SK-N-MC (cell line): ENCODE results near the gene LCT.

Source experiments
- DNase-seq: peaks from one replicate; pipeline ENCODE4 v3.0.0-alpha.2; 2011; ENCODE audit warnings: low read depth, low spot score
- H3K27ac ChIP-seq: fragments of 200-600 bp; sonication (generic); 2 replicates; pipeline ENCODE4 v1.5.1; 2016; ENCODE audit warnings: mixed run types
- H3K36me3 ChIP-seq: fragments of 200-600 bp; sonication (generic); 2 replicates; pipeline ENCODE4 v1.6.1; 2017; ENCODE audit warnings: antibody characterized with exemption, low read length, mixed read lengths; ENCODE audit not compliant: insufficient read depth
- H3K4me3 ChIP-seq: fragments of 200-600 bp; sonication (generic); 2 replicates; pipeline ENCODE4 v1.5.1; 2016
- H3K9ac ChIP-seq: fragments of 200-600 bp; sonication (generic); 2 replicates; pipeline ENCODE4 v1.8.0; 2017; ENCODE audit warnings: mixed run types, mixed read lengths; ENCODE audit not compliant: insufficient read length
- H3K9me3 ChIP-seq: fragments of 200-600 bp; sonication (generic); 2 replicates; pipeline ENCODE4 v1.6.1; 2017; ENCODE audit warnings: low read depth, mild to moderate bottlenecking, antibody characterized with exemption, low read length, moderate library complexity, mixed read lengths
- EZH2 ChIP-seq: fragments of 200-600 bp; sonication (generic); IDR thresholded peaks from one replicate; pipeline ENCODE4 v1.6.1; 2017; ENCODE audit warnings: antibody characterized with exemption
- FOXP2 ChIP-seq: optimal IDR thresholded peaks from 2 replicates; pipeline ENCODE3; 2011; ENCODE audit warnings: mild to moderate bottlenecking, moderate library complexity; ENCODE audit not compliant: insufficient read depth; ENCODE audit errors: extremely low read length, control extremely low read depth
- POLR2AphosphoS5 ChIP-seq: IDR thresholded peaks from 2 replicates; pipeline ENCODE4 v1.6.1; 2012; ENCODE audit warnings: mild to moderate bottlenecking, low read depth, low read length, borderline replicate concordance

Gene LCT

GRCh38 chr2:135785032-135785431 lies 52.0 kb downstream of the LCT start:
- no peak for DNase-seq
- Histone ChIP-seq H3K9ac (no peak overlapping the region), H3K27ac (no peak overlapping the region), H3K9me3 (no peaks in the 10 kb centered on the region), H3K36me3 (peaks cover 61% of the 10 kb centered on the region), H3K4me3 (no peak overlapping the region)
- TF ChIP-seq FOXP2 (no peak), POLR2AphosphoS5 (no peak), EZH2 (no peak)

- no peak for DNase-seq
- no peak overlapping the region for H3K4me3 ChIP-seq
- H3K9me3 ChIP-seq, result no peaks in the 10 kb centered on the region
- TF ChIP-seq FOXP2 (no peak), POLR2AphosphoS5 (no peak), EZH2 (no peak)
- no peak overlapping the region for H3K27ac ChIP-seq
- peaks cover 73% of the 10 kb centered on the region for H3K36me3 ChIP-seq
- no peak overlapping the region for H3K9ac ChIP-seq
Measured at GRCh38 chr2:135783439-135783838, 53.5 kb downstream of the LCT start.

DNA sequence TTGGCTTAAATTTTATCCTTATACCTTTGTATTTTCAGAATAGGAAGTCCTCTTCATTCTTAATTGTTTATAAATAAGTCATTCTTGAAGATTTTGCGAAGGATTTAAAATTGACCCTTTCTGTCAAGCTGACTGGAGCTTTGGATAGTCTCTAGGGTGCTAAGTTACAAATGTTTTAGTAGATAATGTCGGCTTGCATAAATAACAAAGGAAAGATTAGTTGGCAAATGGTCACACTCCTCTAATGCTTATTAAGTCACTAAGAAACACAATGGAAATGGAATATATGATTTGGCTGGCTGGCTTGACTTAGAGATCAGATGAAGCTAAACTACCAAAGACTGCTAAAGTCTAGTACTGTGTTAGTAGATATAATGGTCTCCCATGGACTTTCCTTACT lies 54.8 kb downstream of the LCT start:
- TF ChIP-seq EZH2 (no peak), FOXP2 (no peak), POLR2AphosphoS5 (no peak)
- Histone ChIP-seq H3K27ac (no peak overlapping the region), H3K9me3 (no peaks in the 10 kb centered on the region), H3K4me3 (no peak overlapping the region), H3K9ac (no peak overlapping the region), H3K36me3 (peaks cover 80% of the 10 kb centered on the region)
- DNase-seq, result no peak

GRCh38 chr2:135776367-135776766 lies 60.6 kb downstream of the LCT start:
- no peak for DNase-seq
- Histone ChIP-seq H3K4me3 (no peak overlapping the region), H3K9me3 (no peaks in the 10 kb centered on the region), H3K27ac (no peak overlapping the region), H3K9ac (no peak overlapping the region), H3K36me3 (peaks cover 87% of the 10 kb centered on the region)
- no peak for TF ChIP-seq POLR2AphosphoS5
- no peak for TF ChIP-seq FOXP2
- no peak for TF ChIP-seq EZH2

GRCh38 chr2:135775420-135775819 lies 61.6 kb downstream of the LCT start:
- no peak overlapping the region for H3K9ac ChIP-seq
- TF ChIP-seq EZH2 (no peak), POLR2AphosphoS5 (no peak), FOXP2 (no peak)
- no peaks in the 10 kb centered on the region for H3K9me3 ChIP-seq
- H3K27ac ChIP-seq, result no peak overlapping the region
- H3K36me3 ChIP-seq, result peaks cover 87% of the 10 kb centered on the region
- no peak for DNase-seq
- no peak overlapping the region for H3K4me3 ChIP-seq

- H3K27ac ChIP-seq, result no peak overlapping the region
- no peak for DNase-seq
- H3K9ac ChIP-seq, result no peak overlapping the region
- no peak overlapping the region for H3K4me3 ChIP-seq
- H3K9me3 ChIP-seq, result no peaks in the 10 kb centered on the region
- H3K36me3 ChIP-seq, result peaks cover 91% of the 10 kb centered on the region
- TF ChIP-seq POLR2AphosphoS5, result no peak
Measured at GRCh38 chr2:135773917-135774316, 63.1 kb downstream of the LCT start.

GRCh38 chr2:135773319-135773718 lies 63.7 kb downstream of the LCT start:
- H3K27ac ChIP-seq, result no peak overlapping the region
- no peaks in the 10 kb centered on the region for H3K9me3 ChIP-seq
- no peak overlapping the region for H3K4me3 ChIP-seq
- no peak for TF ChIP-seq EZH2
- no peak for TF ChIP-seq POLR2AphosphoS5
- TF ChIP-seq FOXP2, result no peak
- DNase-seq, result no peak
- no peak overlapping the region for H3K9ac ChIP-seq
- H3K36me3 ChIP-seq, result peaks cover 89% of the 10 kb centered on the region

- H3K36me3 ChIP-seq, result peaks cover 87% of the 10 kb centered on the region
- no peak overlapping the region for H3K4me3 ChIP-seq
- H3K9ac ChIP-seq, result no peak overlapping the region
- no peaks in the 10 kb centered on the region for H3K9me3 ChIP-seq
- TF ChIP-seq POLR2AphosphoS5 (no peak), FOXP2 (no peak), EZH2 (no peak)
- H3K27ac ChIP-seq, result no peak overlapping the region
- no peak for DNase-seq
Measured at GRCh38 chr2:135768863-135769262, 68.1 kb downstream of the LCT start.

GRCh38 chr2:135762530-135762929 lies 74.5 kb downstream of the LCT start:
- DNase-seq, result no peak
- H3K4me3 ChIP-seq, result no peak overlapping the region
- TF ChIP-seq FOXP2 (no peak), EZH2 (no peak), POLR2AphosphoS5 (no peak)
- H3K27ac ChIP-seq, result no peak overlapping the region
- peaks cover 79% of the 10 kb centered on the region for H3K36me3 ChIP-seq
- H3K9ac ChIP-seq, result no peak overlapping the region
- 0 out of 2 replicates have a peak, but pooled peaks cover under 1% of the 10 kb centered on the region for H3K9me3 ChIP-seq
